Aortic smooth muscle cell (primary cell): Measurements from ENCODE around the gene CNRIP1. TPM values are rescaled to one million over a fixed set of nuclear protein-coding genes. Genes with fewer than 3 reads are reported as not detected.

Experiments
- total RNA-seq: library from RNA; depleted of rRNA; stranded (reverse); fragments of >200 nt; gene quantifications from 2 replicates; pipeline ENCODE4 v1.2.3, GENCODE V29; 2014

The CNRIP1 gene
- total RNA-seq, result 23.8 and 26.1 TPM in 2 replicates

GRCh38 chr2:68319398-68320117 lies at the start of gene CNRIP1:
Gene CNRIP1 (minus strand): TSS chr2:68319949. CDS start chr2:68319400, 549 bp downstream.

GRCh38 chr2:68365087-68365486 lies 45.3 kb upstream of the CNRIP1 start, which contains the start of gene PLEK:
Gene PLEK (plus strand): TSS chr2:68365282. CDS start chr2:68365352, 70 bp downstream.

GRCh38 chr2:68252400-68253218 lies 67.1 kb downstream of the CNRIP1 start, which contains the start of gene PPP3R1:
Gene PPP3R1 (minus strand): TSS chr2:68252532. CDS start chr2:68252127, 405 bp downstream.

Other genes with a start within 250 kb of the CNRIP1 start
- 11.1 and 12.4 TPM in 2 replicates for gene PNO1, start 162.1 kb downstream of the CNRIP1 start, total RNA-seq
- 17.7 and 24.1 TPM in 2 replicates for gene PPP3R1, start 67.4 kb downstream of the CNRIP1 start, total RNA-seq
- gene PLEK, start 45.3 kb upstream of the CNRIP1 start, total RNA-seq, result under 0.01 and 0.13 TPM in 2 replicates
- 0.19 and 0.26 TPM in 2 replicates for gene FBXO48, start 147.3 kb upstream of the CNRIP1 start, total RNA-seq
- gene APLF, start 147.6 kb upstream of the CNRIP1 start, total RNA-seq, result 3.6 and 4.8 TPM in 2 replicates